PC-9 (cell line): ENCODE results near the gene ING3. TPM values are rescaled to one million over a fixed set of nuclear protein-coding genes. Genes with fewer than 3 reads are reported as not detected.

Experiments
- BruUV-seq: library from RNA; stranded (reverse); fragments of 400-500 nt; replicated peaks from 2 replicates; lab custom pipeline; 2021; lab: Mats Ljungman, UMichigan
- CTCF ChIA-PET: fragments of 300-600 bp; sonication (Branson Sonifier 250); formaldehyde crosslinking; loops from one replicate; lab custom pipeline; 2022; ENCODE audit warnings: antibody characterized with exemption; lab: Charles Lee
- POLR2A ChIA-PET: fragments of 300-600 bp; sonication (Branson Sonifier 250); formaldehyde crosslinking; loops from one replicate; lab custom pipeline; 2022; ENCODE audit warnings: antibody characterized with exemption; ENCODE audit not compliant: unreplicated experiment; lab: Charles Lee
- DNase-seq, 2 experiments: peaks; one replicate each; pipeline versions ENCODE4 v3.0.0 to v3.0.0-alpha.2; 2015 to 2022; ENCODE audit warnings: mixed read lengths in 1 of 2
- H2AFZ ChIP-seq: fragments of 200-600 bp; sonication (generic); 2 replicates; pipeline ENCODE4 v1.8.1; 2017; ENCODE audit warnings: antibody characterized with exemption
- H3F3A ChIP-seq: fragments of 200-600 bp; sonication (generic); 2 replicates; pipeline ENCODE4 v1.8.1; 2017; ENCODE audit warnings: antibody characterized with exemption, mild to moderate bottlenecking, low read depth; ENCODE audit not compliant: insufficient read depth
- H3K27ac ChIP-seq: fragments of 200-600 bp; sonication (generic); 2 replicates; pipeline ENCODE4 v1.6.1; 2016; ENCODE audit warnings: mixed run types
- H3K27me3 ChIP-seq: fragments of 200-600 bp; sonication (generic); 2 replicates; pipeline ENCODE4 v1.6.1; 2016; ENCODE audit warnings: low read depth, mixed run types; ENCODE audit not compliant: insufficient read depth
- H3K36me3 ChIP-seq: fragments of 200-600 bp; sonication (generic); 2 replicates; pipeline ENCODE4 v1.6.1; 2016; ENCODE audit warnings: low read depth, mixed run types
- H3K4me1 ChIP-seq: fragments of 200-600 bp; sonication (generic); replicated peaks from 2 replicates; pipeline ENCODE4 v1.6.1; 2016; ENCODE audit warnings: mixed run types; ENCODE audit not compliant: insufficient read depth
- H3K4me2 ChIP-seq: fragments of 200-600 bp; sonication (generic); 2 replicates; pipeline ENCODE4 v1.6.1; 2017; ENCODE audit warnings: mixed run types
- H3K4me3 ChIP-seq: fragments of 200-600 bp; sonication (generic); 2 replicates; pipeline ENCODE4 v1.6.1; 2016; ENCODE audit warnings: mixed run types
- H3K79me2 ChIP-seq: fragments of 200-600 bp; sonication (generic); 2 replicates; pipeline ENCODE4 v1.6.1; 2017; ENCODE audit warnings: low read depth, mixed run types
- H3K9me2 ChIP-seq: fragments of 200-600 bp; sonication (generic); 2 replicates; pipeline ENCODE4 v1.8.1; 2017; ENCODE audit warnings: mild to moderate bottlenecking; ENCODE audit not compliant: insufficient read depth
- H3K9me3 ChIP-seq: fragments of 200-600 bp; sonication (generic); 2 replicates; pipeline ENCODE4 v1.8.1; 2016; ENCODE audit warnings: low read depth; ENCODE audit not compliant: insufficient read depth
- H4K20me1 ChIP-seq: fragments of 200-600 bp; sonication (generic); 2 replicates; pipeline ENCODE4 v1.8.1; 2017; ENCODE audit not compliant: insufficient read depth
- EZH2 ChIP-seq: fragments of 200-600 bp; sonication (generic); IDR thresholded peaks from 2 replicates; pipeline ENCODE4 v1.8.0; 2017; ENCODE audit warnings: antibody characterized with exemption, low read depth
- intact Hi-C: fragments of 100-400 bp; cut with micrococcal nuclease; formaldehyde crosslinking; loops from one replicate; pipeline ENCODE4 v1.10.0; 2022; ENCODE audit not compliant: unreplicated experiment
- total RNA-seq: library from RNA; stranded (reverse); gene quantifications from 2 replicates; pipeline ENCODE4 v1.2.3, GENCODE V29; 2021
- TF ChIP-seq, protein P1 (sequence below): fragments of 200-600 bp; sonication (generic); conservative IDR thresholded peaks from 2 replicates; pipeline ENCODE4 v1.6.1; 2017; ENCODE audit warnings: mixed run types, antibody characterized with exemption, mild to moderate bottlenecking, moderate library complexity

Gene ING3
- total RNA-seq, 1 experiment from 2014 or later: 16.4 TPM

DNA sequence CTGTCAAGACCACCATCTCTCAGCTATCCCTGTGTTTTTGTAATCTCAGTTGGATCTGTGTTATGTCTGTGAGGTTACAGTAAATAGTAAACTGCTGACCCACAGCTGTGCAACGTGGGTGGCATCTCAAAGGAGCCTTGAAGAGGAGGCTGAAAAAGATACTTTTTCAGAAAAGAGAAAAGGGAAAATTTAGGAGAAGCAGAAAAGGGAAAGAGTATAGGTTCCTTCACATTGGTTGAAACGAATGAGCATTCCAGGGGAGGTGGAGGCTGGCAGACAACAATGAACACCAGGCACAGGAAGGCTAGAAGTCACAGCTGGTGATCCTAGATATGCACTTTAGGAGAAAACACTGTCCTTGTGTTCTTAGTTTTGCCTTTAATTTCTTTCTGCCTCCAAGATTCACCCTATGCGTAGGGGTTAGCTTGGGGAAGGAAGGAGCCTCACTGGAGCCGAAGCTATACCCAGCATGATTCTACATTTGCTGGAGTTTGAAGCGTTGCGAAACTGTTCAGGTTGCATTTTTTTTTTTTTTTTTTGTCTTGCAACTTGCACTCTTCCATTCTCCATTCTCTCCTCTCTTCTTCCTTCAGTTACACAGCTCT, 56.2 kb downstream of the ING3 start:
- ChIA-PET CTCF (interaction anchor here (0.6 to 0.7 kb wide), 2 partner anchors 149 to 768 kb away, joined by 6 to 8 read pairs; partner anchors contain the start of gene TSPAN12), POLR2A (no interaction called here)
- BruUV-seq: no TSS peak

DNA sequence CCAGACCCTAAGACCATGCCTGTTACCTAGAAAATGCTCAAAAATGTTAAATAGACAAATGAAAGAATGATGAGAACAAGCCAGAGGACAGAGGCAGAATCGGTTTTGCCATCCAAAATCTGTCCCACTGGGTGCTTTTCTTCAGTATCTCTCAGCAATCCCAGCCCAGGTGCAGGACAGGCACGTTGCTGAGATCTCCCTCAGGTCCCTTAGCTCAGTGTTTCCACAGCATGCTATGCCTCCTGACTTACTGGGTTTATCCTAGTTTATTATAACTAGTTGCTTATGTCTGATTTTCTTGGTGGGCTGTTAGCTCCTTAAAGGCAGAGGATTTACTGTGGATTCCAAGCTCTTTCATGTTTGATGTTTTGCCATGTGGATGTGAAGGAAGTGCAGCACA, 58.2 kb downstream of the ING3 start:
- intact Hi-C loops: no loop called here
- CTCF ChIA-PET: no interaction called here
- no peaks in the 10 kb centered on the region for H3F3A ChIP-seq
- TF ChIP-seq, protein P1, sequence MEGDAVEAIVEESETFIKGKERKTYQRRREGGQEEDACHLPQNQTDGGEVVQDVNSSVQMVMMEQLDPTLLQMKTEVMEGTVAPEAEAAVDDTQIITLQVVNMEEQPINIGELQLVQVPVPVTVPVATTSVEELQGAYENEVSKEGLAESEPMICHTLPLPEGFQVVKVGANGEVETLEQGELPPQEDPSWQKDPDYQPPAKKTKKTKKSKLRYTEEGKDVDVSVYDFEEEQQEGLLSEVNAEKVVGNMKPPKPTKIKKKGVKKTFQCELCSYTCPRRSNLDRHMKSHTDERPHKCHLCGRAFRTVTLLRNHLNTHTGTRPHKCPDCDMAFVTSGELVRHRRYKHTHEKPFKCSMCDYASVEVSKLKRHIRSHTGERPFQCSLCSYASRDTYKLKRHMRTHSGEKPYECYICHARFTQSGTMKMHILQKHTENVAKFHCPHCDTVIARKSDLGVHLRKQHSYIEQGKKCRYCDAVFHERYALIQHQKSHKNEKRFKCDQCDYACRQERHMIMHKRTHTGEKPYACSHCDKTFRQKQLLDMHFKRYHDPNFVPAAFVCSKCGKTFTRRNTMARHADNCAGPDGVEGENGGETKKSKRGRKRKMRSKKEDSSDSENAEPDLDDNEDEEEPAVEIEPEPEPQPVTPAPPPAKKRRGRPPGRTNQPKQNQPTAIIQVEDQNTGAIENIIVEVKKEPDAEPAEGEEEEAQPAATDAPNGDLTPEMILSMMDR: no peak
- no peak for TF ChIP-seq EZH2
- H3K27me3 ChIP-seq: no peaks in the 10 kb centered on the region
- H3K9me2 ChIP-seq: no peaks in the 10 kb centered on the region
- 0 out of 2 replicates have a peak overlapping the region, but pooled peaks have one; percentile 22 for H2AFZ ChIP-seq
- H3K36me3 ChIP-seq: no peaks in the 10 kb centered on the region
- H3K9me3 ChIP-seq: no peaks in the 10 kb centered on the region
- no peaks in the 10 kb centered on the region for H4K20me1 ChIP-seq
- POLR2A ChIA-PET: interaction anchor here (0.7 kb wide), 1 partner anchor 9 kb away, joined by 4 read pairs; no protein-coding TSS in a partner anchor
- no peak overlapping the region for H3K4me3 ChIP-seq
- no peaks in the 10 kb centered on the region for H3K79me2 ChIP-seq
- BruUV-seq: no TSS peak
- DNase-seq: no peak
- H3K4me2 ChIP-seq: no peak overlapping the region
- no peak overlapping the region for H3K27ac ChIP-seq
- H3K4me1 ChIP-seq: peaks cover 5% of the 10 kb centered on the region; the same call in 1 of the 2 replicates

More for the DNA sequence above, 56.2 kb downstream of the ING3 start:
- H3K27me3 ChIP-seq: no peaks in the 10 kb centered on the region
- no peak overlapping the region for H3K4me2 ChIP-seq
- no peaks in the 10 kb centered on the region for H3K79me2 ChIP-seq
- intact Hi-C loops: no loop called here
- H3K27ac ChIP-seq: no peak overlapping the region
- TF ChIP-seq, protein P1: no peak
- no peak for TF ChIP-seq EZH2
- no peaks in the 10 kb centered on the region for H3K36me3 ChIP-seq
- H2AFZ ChIP-seq: no peak overlapping the region; the same call in 1 of the 2 replicates
- H3K9me3 ChIP-seq: no peaks in the 10 kb centered on the region; the same call in 1 of the 2 replicates
- H4K20me1 ChIP-seq: no peaks in the 10 kb centered on the region
- H3K4me1 ChIP-seq: no peaks in the 10 kb centered on the region
- H3K4me3 ChIP-seq: no peak overlapping the region
- H3F3A ChIP-seq: no peaks in the 10 kb centered on the region
- no peaks in the 10 kb centered on the region for H3K9me2 ChIP-seq
- no peak for DNase-seq

DNA sequence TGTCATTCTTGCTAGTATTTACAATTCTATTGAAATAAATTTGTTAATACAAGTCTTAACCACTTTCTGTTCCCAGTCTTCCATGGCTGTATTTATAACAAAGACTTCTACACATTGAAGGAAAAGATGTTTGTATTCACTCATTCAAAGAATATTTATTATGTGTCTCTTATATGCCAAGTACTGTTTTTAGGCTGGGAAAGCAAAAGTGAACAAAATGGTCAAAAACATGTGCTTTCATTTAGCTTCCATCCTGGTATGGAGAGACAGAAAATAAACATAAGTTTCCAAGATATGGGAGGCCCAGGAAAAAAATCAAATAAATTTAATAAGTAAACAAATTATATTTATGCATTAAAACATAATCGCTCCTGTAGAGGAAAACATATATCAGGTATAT, 60.8 kb downstream of the ING3 start:
- H3K9me3 ChIP-seq: no peaks in the 10 kb centered on the region
- no peaks in the 10 kb centered on the region for H4K20me1 ChIP-seq
- H3K79me2 ChIP-seq: no peaks in the 10 kb centered on the region
- no peaks in the 10 kb centered on the region for H3K27me3 ChIP-seq
- no peaks in the 10 kb centered on the region for H3F3A ChIP-seq
- TF ChIP-seq, protein P1: no peak
- no peak for TF ChIP-seq EZH2
- no TSS peak for BruUV-seq
- H3K4me2 ChIP-seq: no peak overlapping the region
- no peaks in the 10 kb centered on the region for H3K9me2 ChIP-seq
- ChIA-PET POLR2A (no interaction called here), CTCF (interaction anchor here (0.6 kb wide), 1 partner anchor 26 kb away, joined by 3 read pairs; no protein-coding TSS in a partner anchor)
- peaks cover 5% of the 10 kb centered on the region; the same call in 1 of the 2 replicates for H3K4me1 ChIP-seq
- no peak for DNase-seq
- H2AFZ ChIP-seq: no peak overlapping the region
- no peaks in the 10 kb centered on the region for H3K36me3 ChIP-seq
- no peak overlapping the region for H3K27ac ChIP-seq
- intact Hi-C loops: no loop called here
- H3K4me3 ChIP-seq: no peak overlapping the region
